Stimulated activated CD4-positive, alpha-beta T cell treated with anti-CD3 and anti-CD28 coated beads, Interleukin-4, amount 100 ng/mL, for 4 hours (primary cell): ENCODE measurements around the gene HOXB1.
A peak's percentile ranks its signal among the peaks of the same experiment; 100 is the strongest.
"Not testable (repeated sequence)": the region's sequence is repeated elsewhere in the genome, so short reads cannot be mapped to it uniquely, and the experiment has no call there.

Source experiments
- DNase-seq, 2 experiments: peaks; one replicate each; pipeline ENCODE4 v3.0.0-alpha.2; 2020

The HOXB1 gene

GRCh38 chr17:48492401-48493298 is 38.2 kb downstream of the HOXB1 start:
- DNase-seq: peak; percentile 59 to 72

GRCh38 chr17:48491527-48492273 is 39.1 kb downstream of the HOXB1 start:
- no peak for DNase-seq

- no peak for DNase-seq
These were observed 40.3 kb downstream of the HOXB1 start for GRCh38 chr17:48490451-48490892.

- DNase-seq: no peak
These were observed 41.0 kb downstream of the HOXB1 start for GRCh38 chr17:48489781-48490180.

GRCh38 chr17:48488548-48489106 is 42.2 kb downstream of the HOXB1 start:
- DNase-seq: no peak

- no peak for DNase-seq
These were observed 43.6 kb downstream of the HOXB1 start for GRCh38 chr17:48487221-48487620.

GRCh38 chr17:48486557-48486956 is 44.3 kb downstream of the HOXB1 start:
- DNase-seq: no peak

- DNase-seq: no peak
These were observed 46.0 kb downstream of the HOXB1 start for GRCh38 chr17:48484850-48485249.

- DNase-seq: no peak
These were observed 46.6 kb downstream of the HOXB1 start for GRCh38 chr17:48484256-48484655.

- peak in 1 of 2 experiments; percentile 17 for DNase-seq
These were observed 47.2 kb downstream of the HOXB1 start for GRCh38 chr17:48483471-48484131.

- DNase-seq: no peak
These were observed 47.8 kb downstream of the HOXB1 start for GRCh38 chr17:48483004-48483403.

- not testable (repeated sequence) for DNase-seq
These were observed 48.5 kb downstream of the HOXB1 start for GRCh38 chr17:48482301-48482700.

- DNase-seq: no peak
These were observed 51.8 kb downstream of the HOXB1 start for GRCh38 chr17:48479014-48479402.
